ENCODE data around the gene CDKN1A.

- TF ChIP-seq, protein P1, sequence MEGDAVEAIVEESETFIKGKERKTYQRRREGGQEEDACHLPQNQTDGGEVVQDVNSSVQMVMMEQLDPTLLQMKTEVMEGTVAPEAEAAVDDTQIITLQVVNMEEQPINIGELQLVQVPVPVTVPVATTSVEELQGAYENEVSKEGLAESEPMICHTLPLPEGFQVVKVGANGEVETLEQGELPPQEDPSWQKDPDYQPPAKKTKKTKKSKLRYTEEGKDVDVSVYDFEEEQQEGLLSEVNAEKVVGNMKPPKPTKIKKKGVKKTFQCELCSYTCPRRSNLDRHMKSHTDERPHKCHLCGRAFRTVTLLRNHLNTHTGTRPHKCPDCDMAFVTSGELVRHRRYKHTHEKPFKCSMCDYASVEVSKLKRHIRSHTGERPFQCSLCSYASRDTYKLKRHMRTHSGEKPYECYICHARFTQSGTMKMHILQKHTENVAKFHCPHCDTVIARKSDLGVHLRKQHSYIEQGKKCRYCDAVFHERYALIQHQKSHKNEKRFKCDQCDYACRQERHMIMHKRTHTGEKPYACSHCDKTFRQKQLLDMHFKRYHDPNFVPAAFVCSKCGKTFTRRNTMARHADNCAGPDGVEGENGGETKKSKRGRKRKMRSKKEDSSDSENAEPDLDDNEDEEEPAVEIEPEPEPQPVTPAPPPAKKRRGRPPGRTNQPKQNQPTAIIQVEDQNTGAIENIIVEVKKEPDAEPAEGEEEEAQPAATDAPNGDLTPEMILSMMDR (IDR thresholded peaks at IDR 0.05) = no peak
- no peak for TF ChIP-seq POLR2A (IDR thresholded peaks at IDR 0.05)
Measured at GRCh38 chr6:36666287-36666686, 12.2 kb upstream of the CDKN1A start.

Measured in heart left ventricle (tissue), 13 donors.